Panc1 (cell line): Measurements from ENCODE around the gene KIR3DL2. TPM values are rescaled to one million over a fixed set of nuclear protein-coding genes. Genes with fewer than 3 reads are reported as not detected.
"Not testable (repeated sequence)": the region's sequence is repeated elsewhere in the genome, so short reads cannot be mapped to it uniquely, and the experiment has no call there.

Experiments used
- ATAC-seq: fragments of 200-7000 bp; cut with Tn5 transposase; 2 replicates; pipeline ENCODE4 v1.9.1; 2020; ENCODE audit warnings: mild to moderate bottlenecking, moderate library complexity
- BruUV-seq: library from RNA; stranded (reverse); fragments of 400-500 nt; replicated peaks from 2 replicates; lab custom pipeline; 2021; lab: Mats Ljungman, UMichigan
- CTCF ChIA-PET: fragments of 300-600 bp; sonication (Branson Sonifier 250); formaldehyde crosslinking; loops from one replicate; lab custom pipeline; 2022; ENCODE audit warnings: antibody characterized with exemption; lab: Charles Lee
- POLR2A ChIA-PET: fragments of 300-600 bp; sonication (Branson Sonifier 250); formaldehyde crosslinking; loops from one replicate; lab custom pipeline; 2022; ENCODE audit warnings: antibody characterized with exemption; lab: Charles Lee
- DNase-seq: peaks from one replicate; pipeline ENCODE4 v3.0.0-alpha.2; 2010; ENCODE audit warnings: low read depth, low spot score
- H3K27ac ChIP-seq: 2 replicates; pipeline ENCODE4 v1.5.1; 2011; ENCODE audit warnings: mild to moderate bottlenecking, low read length, inconsistent platforms
- H3K27me3 ChIP-seq: fragments of 200-500 bp; sonication (Bioruptor generic); 2 replicates; pipeline ENCODE4 v1.6.0; 2014; ENCODE audit warnings: low read length, inconsistent platforms; ENCODE audit not compliant: control insufficient read depth, insufficient read depth
- H3K36me3 ChIP-seq: fragments of 200-500 bp; sonication (Bioruptor generic); 2 replicates; pipeline ENCODE4 v1.5.1; 2014; ENCODE audit warnings: inconsistent platforms, mild to moderate bottlenecking, low read length, moderate library complexity; ENCODE audit not compliant: control insufficient read depth, insufficient read depth
- H3K4me1 ChIP-seq: 2 replicates; pipeline ENCODE4 v1.5.1; 2011; ENCODE audit warnings: inconsistent platforms, mild to moderate bottlenecking, low read length, moderate library complexity; ENCODE audit not compliant: control insufficient read depth, insufficient read depth
- H3K4me3 ChIP-seq, 2 experiments: 2 replicates each; pipeline ENCODE4 v1.5.1; 2011 to 2012; ENCODE audit warnings: low read depth in 2 of 2, low read length in 2 of 2, mild to moderate bottlenecking in 2 of 2, inconsistent platforms in 1 of 2, moderate library complexity in 1 of 2
- H3K9me3 ChIP-seq: fragments of 200-500 bp; sonication (Bioruptor generic); 2 replicates; pipeline ENCODE4 v1.5.1; 2014; ENCODE audit warnings: low read depth, mild to moderate bottlenecking, inconsistent platforms, low read length, moderate library complexity; ENCODE audit not compliant: control insufficient read depth, insufficient read depth
- POLR2AphosphoS5 ChIP-seq: IDR thresholded peaks from 2 replicates; pipeline ENCODE4 v1.6.1; 2012; ENCODE audit warnings: mild to moderate bottlenecking, low read depth, low read length, moderate library complexity
- SIN3A ChIP-seq: IDR thresholded peaks from 2 replicates; pipeline ENCODE4 v1.6.1; 2012; ENCODE audit warnings: low read depth, mild to moderate bottlenecking, low read length, moderate library complexity, borderline replicate concordance; ENCODE audit not compliant: insufficient read depth
- TCF7L2 ChIP-seq: IDR thresholded peaks from 2 replicates; pipeline ENCODE4 v1.6.1; 2011; ENCODE audit warnings: mild to moderate bottlenecking, low read depth, low read length, inconsistent platforms
- in situ Hi-C: cut with HindIII; loops from 2 replicates; pipeline ENCODE4 v1.10.0; 2016; ENCODE audit warnings: low sequenced_read_pairs, low pct_unique_long_range_greater_than_20kb
- intact Hi-C: fragments of 100-400 bp; cut with micrococcal nuclease; formaldehyde crosslinking; loops from one replicate; pipeline ENCODE4 v1.10.0; 2022; ENCODE audit not compliant: unreplicated experiment
- total RNA-seq: library from RNA; stranded (reverse); gene quantifications from one replicate; pipeline ENCODE4 v1.2.1, GENCODE V29; 2021; ENCODE audit not compliant: unreplicated experiment
- TF ChIP-seq, protein P1 (sequence below): fragments of 450-650 bp; IDR thresholded peaks from 2 replicates; pipeline ENCODE4 v1.5.1; 2017; ENCODE audit warnings: mild to moderate bottlenecking
- TF ChIP-seq, protein P2 (sequence below), 2 experiments: IDR thresholded peaks; 2 replicates each; pipeline ENCODE4 v1.6.1; 2011 to 2012; ENCODE audit warnings: low read depth in 2 of 2, control low read depth in 1 of 2, low read length in 1 of 2, mild to moderate bottlenecking in 1 of 2, moderate library complexity in 1 of 2; ENCODE audit not compliant: insufficient read depth in 1 of 2

KIR3DL2 gene
- total RNA-seq, 1 experiment from 2014 or later: not detected

DNA sequence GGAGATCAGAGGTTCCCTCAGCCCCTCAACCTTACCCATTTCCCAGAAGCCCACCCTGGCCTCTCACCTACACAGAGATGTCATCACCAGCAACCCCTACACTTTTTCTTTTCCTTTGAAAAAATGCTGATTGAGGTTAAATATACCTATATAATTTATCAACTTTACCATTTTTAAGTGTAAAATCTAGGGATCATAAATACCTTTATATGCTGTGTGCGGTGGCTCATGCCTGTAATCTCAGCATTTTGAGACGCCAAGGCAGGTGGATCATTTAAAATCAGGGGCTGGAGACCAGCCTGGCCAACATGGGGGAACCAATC is 43.8 kb upstream of the KIR3DL2 start:
- POLR2A ChIA-PET: no interaction called here
- H3K27me3 ChIP-seq: peaks cover 9% of the 10 kb centered on the region
- ATAC-seq (no peak), DNase-seq (no peak)
- H3K4me1 ChIP-seq: no peaks in the 10 kb centered on the region
- no peaks in the 10 kb centered on the region for H3K9me3 ChIP-seq
- BruUV-seq: no TSS peak
- CTCF ChIA-PET: no interaction called here
- in situ Hi-C loops: no loop called here
- no peak for TF ChIP-seq SIN3A
- TF ChIP-seq, protein P1, sequence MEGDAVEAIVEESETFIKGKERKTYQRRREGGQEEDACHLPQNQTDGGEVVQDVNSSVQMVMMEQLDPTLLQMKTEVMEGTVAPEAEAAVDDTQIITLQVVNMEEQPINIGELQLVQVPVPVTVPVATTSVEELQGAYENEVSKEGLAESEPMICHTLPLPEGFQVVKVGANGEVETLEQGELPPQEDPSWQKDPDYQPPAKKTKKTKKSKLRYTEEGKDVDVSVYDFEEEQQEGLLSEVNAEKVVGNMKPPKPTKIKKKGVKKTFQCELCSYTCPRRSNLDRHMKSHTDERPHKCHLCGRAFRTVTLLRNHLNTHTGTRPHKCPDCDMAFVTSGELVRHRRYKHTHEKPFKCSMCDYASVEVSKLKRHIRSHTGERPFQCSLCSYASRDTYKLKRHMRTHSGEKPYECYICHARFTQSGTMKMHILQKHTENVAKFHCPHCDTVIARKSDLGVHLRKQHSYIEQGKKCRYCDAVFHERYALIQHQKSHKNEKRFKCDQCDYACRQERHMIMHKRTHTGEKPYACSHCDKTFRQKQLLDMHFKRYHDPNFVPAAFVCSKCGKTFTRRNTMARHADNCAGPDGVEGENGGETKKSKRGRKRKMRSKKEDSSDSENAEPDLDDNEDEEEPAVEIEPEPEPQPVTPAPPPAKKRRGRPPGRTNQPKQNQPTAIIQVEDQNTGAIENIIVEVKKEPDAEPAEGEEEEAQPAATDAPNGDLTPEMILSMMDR: no peak
- no peak for TF ChIP-seq TCF7L2
- TF ChIP-seq, protein P2, sequence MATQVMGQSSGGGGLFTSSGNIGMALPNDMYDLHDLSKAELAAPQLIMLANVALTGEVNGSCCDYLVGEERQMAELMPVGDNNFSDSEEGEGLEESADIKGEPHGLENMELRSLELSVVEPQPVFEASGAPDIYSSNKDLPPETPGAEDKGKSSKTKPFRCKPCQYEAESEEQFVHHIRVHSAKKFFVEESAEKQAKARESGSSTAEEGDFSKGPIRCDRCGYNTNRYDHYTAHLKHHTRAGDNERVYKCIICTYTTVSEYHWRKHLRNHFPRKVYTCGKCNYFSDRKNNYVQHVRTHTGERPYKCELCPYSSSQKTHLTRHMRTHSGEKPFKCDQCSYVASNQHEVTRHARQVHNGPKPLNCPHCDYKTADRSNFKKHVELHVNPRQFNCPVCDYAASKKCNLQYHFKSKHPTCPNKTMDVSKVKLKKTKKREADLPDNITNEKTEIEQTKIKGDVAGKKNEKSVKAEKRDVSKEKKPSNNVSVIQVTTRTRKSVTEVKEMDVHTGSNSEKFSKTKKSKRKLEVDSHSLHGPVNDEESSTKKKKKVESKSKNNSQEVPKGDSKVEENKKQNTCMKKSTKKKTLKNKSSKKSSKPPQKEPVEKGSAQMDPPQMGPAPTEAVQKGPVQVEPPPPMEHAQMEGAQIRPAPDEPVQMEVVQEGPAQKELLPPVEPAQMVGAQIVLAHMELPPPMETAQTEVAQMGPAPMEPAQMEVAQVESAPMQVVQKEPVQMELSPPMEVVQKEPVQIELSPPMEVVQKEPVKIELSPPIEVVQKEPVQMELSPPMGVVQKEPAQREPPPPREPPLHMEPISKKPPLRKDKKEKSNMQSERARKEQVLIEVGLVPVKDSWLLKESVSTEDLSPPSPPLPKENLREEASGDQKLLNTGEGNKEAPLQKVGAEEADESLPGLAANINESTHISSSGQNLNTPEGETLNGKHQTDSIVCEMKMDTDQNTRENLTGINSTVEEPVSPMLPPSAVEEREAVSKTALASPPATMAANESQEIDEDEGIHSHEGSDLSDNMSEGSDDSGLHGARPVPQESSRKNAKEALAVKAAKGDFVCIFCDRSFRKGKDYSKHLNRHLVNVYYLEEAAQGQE (IDR thresholded peaks at IDR 0.05; ENCODE audit: insufficient read depth in 1 of 2, low read depth in 2 of 2, low read length in 1 of 2): no peak
- no peak for TF ChIP-seq POLR2AphosphoS5
- intact Hi-C loops: no loop called here
- no peaks in the 10 kb centered on the region for H3K36me3 ChIP-seq
- H3K27ac ChIP-seq: no peak overlapping the region
- no peak overlapping the region for H3K4me3 ChIP-seq

DNA sequence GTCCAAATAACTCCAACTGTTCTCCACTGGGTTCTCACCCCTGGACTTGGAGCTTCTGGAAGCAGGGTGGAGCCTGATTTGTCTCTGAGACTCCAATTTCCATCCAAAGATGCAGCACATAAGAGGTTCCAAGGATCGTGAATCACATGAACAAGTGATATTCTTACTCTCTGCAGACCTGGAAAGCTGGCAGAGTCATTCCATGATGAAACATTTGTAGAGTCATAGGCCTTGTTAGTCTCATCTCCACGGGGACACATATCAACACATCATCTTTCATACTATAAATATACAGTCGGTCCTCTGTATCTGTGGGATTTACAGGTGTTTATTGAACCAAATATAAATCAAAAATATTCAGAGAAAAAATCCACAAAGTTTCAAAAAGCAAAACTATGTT is 35.7 kb upstream of the KIR3DL2 start:
- intact Hi-C loops, CTCF ChIA-PET, DNase-seq: not testable (repeated sequence)

DNA sequence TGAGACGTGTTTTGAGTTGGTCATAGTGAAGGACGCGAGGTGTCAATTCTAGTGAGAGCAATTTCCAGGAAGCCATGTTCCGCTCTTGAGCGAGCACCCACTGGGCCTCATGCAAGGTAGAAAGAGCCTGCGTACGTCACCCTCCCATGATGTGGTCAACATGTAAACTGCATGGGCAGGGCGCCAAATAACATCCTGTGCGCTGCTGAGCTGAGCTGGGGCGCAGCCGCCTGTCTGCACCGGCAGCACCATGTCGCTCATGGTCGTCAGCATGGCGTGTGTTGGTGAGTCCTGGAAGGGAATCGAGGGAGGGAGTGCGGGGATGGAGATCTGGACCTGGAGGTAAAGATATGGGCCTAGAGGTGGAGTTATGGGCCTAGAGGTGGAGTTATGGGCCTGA is 34.0 kb upstream of the KIR3DL2 start, which contains the start of gene KIR3DL1:
Gene KIR3DL1, plus strand, starts transcription at position 218 of the 400 bp plus-strand sequence.
- H3K36me3 ChIP-seq, H3K27ac ChIP-seq, H3K4me3 ChIP-seq, POLR2A ChIA-PET, intact Hi-C loops, H3K4me1 ChIP-seq, CTCF ChIA-PET, in situ Hi-C loops, H3K27me3 ChIP-seq, DNase-seq, H3K9me3 ChIP-seq, BruUV-seq, ATAC-seq: not testable (repeated sequence)

More for the DNA sequence above, 35.7 kb upstream of the KIR3DL2 start:
- H3K27ac ChIP-seq, BruUV-seq, H3K9me3 ChIP-seq, H3K4me1 ChIP-seq, ATAC-seq, POLR2A ChIA-PET, H3K27me3 ChIP-seq, H3K4me3 ChIP-seq, in situ Hi-C loops, H3K36me3 ChIP-seq: not testable (repeated sequence)
